H1 (cell line): Measurements from ENCODE around the gene CLEC3A. TPM values are rescaled to one million over a fixed set of nuclear protein-coding genes. Genes with fewer than 3 reads are reported as not detected.

Experiments used
- CTCF ChIA-PET: fragments of 300-600 bp; sonication (Branson Sonifier 250); formaldehyde crosslinking; loops from one replicate; lab custom pipeline; 2021; ENCODE audit not compliant: partially characterized antibody; lab: Charles Lee
- POLR2A ChIA-PET: fragments of 300-600 bp; sonication (Branson Sonifier 250); formaldehyde crosslinking; loops from one replicate; lab custom pipeline; 2021; ENCODE audit warnings: inconsistent platforms; ENCODE audit not compliant: partially characterized antibody; lab: Charles Lee
- DNase-seq, 2 experiments: peaks; one replicate each; pipeline versions ENCODE4 v3.0.0 to v3.0.0-alpha.2; 2010 to 2022; ENCODE audit warnings: low spot score in 2 of 2, low read depth in 1 of 2, mixed read lengths in 1 of 2
- FAIRE-seq: peaks from 2 replicates; lab custom pipeline; 2011; peaks lifted over from hg19 to GRCh38; lab: Jason Lieb, UNC
- H2AFZ ChIP-seq: 2 replicates; pipeline ENCODE4 v1.8.1; 2012; ENCODE audit warnings: low read length, inconsistent platforms
- H2AK5ac ChIP-seq: 2 replicates; pipeline ENCODE4 v1.6.1; 2013; ENCODE audit warnings: low read depth, low read length
- H2BK120ac ChIP-seq: replicated peaks from 2 replicates; pipeline ENCODE3; 2013; ENCODE audit warnings: low read depth, low read length, inconsistent platforms
- H2BK12ac ChIP-seq: 2 replicates; pipeline ENCODE4 v1.6.1; 2013; ENCODE audit warnings: low read depth, low read length
- H2BK15ac ChIP-seq: 2 replicates; pipeline ENCODE4 v1.6.1; 2013; ENCODE audit warnings: low read length
- H2BK20ac ChIP-seq: 2 replicates; pipeline ENCODE4 v1.6.1; 2013; ENCODE audit warnings: low read length
- H2BK5ac ChIP-seq: 2 replicates; pipeline ENCODE4 v1.6.1; 2013; ENCODE audit warnings: low read depth, low read length
- H3K14ac ChIP-seq: 2 replicates; pipeline ENCODE4 v1.6.1; 2013; ENCODE audit warnings: inconsistent platforms; ENCODE audit not compliant: insufficient read length
- H3K18ac ChIP-seq: 2 replicates; pipeline ENCODE4 v1.6.1; 2013; ENCODE audit warnings: low read length; ENCODE audit errors: extremely low read depth
- H3K23ac ChIP-seq: 2 replicates; pipeline ENCODE4 v1.6.1; 2013; ENCODE audit warnings: inconsistent platforms; ENCODE audit not compliant: insufficient read length
- H3K23me2 ChIP-seq: 2 replicates; pipeline ENCODE4 v1.6.1; 2013; ENCODE audit warnings: low read depth, low read length
- H3K27ac ChIP-seq: 2 replicates; pipeline ENCODE4 v1.6.1; 2011; ENCODE audit warnings: low read depth, low read length, inconsistent platforms
- H3K27me3 ChIP-seq, 4 experiments: replicated peaks in 1 of 4; 1 replicate in 1 of 4; 2 replicates in 3 of 4; pipeline versions ENCODE4 v1.6.1 to v1.8.1; 2011 to 2013; ENCODE audit warnings: low read length in 3 of 4, mild to moderate bottlenecking in 3 of 4, inconsistent platforms in 2 of 4, mixed read lengths in 2 of 4, moderate library complexity in 1 of 4; ENCODE audit not compliant: control insufficient read depth in 3 of 4, insufficient read depth in 3 of 4; ENCODE audit errors: extremely low read depth in 1 of 4
- H3K36me3 ChIP-seq, 4 experiments: 2 replicates each; pipeline versions ENCODE4 v1.6.1 to v1.8.1; 2011 to 2013; ENCODE audit warnings: mild to moderate bottlenecking in 4 of 4, low read length in 3 of 4, moderate library complexity in 2 of 4, control low read depth in 1 of 4, inconsistent platforms in 1 of 4; ENCODE audit not compliant: insufficient read depth in 4 of 4, control insufficient read depth in 2 of 4
- H3K4ac ChIP-seq: replicated peaks from 2 replicates; pipeline ENCODE3; 2013; ENCODE audit warnings: low read length, low read depth, mixed read lengths, inconsistent platforms; ENCODE audit not compliant: insufficient read length
- H3K4me1 ChIP-seq, 4 experiments: replicated peaks in 1 of 4; 1 replicate in 1 of 4; 2 replicates in 3 of 4; pipeline versions ENCODE4 v1.6.1 to v1.8.1; 2011 to 2013; ENCODE audit warnings: low read length in 3 of 4, inconsistent platforms in 2 of 4, mixed read lengths in 1 of 4; ENCODE audit not compliant: insufficient read depth in 4 of 4, control insufficient read depth in 3 of 4
- H3K4me2 ChIP-seq, 2 experiments: 2 replicates each; pipeline versions ENCODE4 v1.6.1 to v1.8.1; 2011 to 2013; ENCODE audit warnings: low read depth in 2 of 2, low read length in 2 of 2, control low read depth in 1 of 2, inconsistent platforms in 1 of 2, mild to moderate bottlenecking in 1 of 2; ENCODE audit not compliant: insufficient read depth in 1 of 2
- H3K4me3 ChIP-seq, 4 experiments: fragments of 200-600, 300-600 bp in 1 of 4; sonication (generic), shearing (Covaris generic), sonication (Bioruptor Twin) in 1 of 4; 2 replicates each; pipeline versions ENCODE4 v1.5.1 to v1.8.1; 2011 to 2016; ENCODE audit warnings: low read length in 4 of 4, low read depth in 3 of 4, control low read depth in 2 of 4, inconsistent platforms in 2 of 4, mild to moderate bottlenecking in 2 of 4, mixed read lengths in 1 of 4, moderate library complexity in 1 of 4; ENCODE audit not compliant: insufficient read depth in 2 of 4; ENCODE audit errors: extremely low read depth in 1 of 4
- H3K56ac ChIP-seq: replicated peaks from 2 replicates; pipeline ENCODE3; 2013; ENCODE audit warnings: low read depth, mild to moderate bottlenecking, mixed read lengths, low read length, inconsistent platforms; ENCODE audit not compliant: insufficient read length
- H3K79me1 ChIP-seq: 2 replicates; pipeline ENCODE4 v1.6.1; 2013; ENCODE audit warnings: low read depth, low read length, control low read depth
- H3K79me2 ChIP-seq, 2 experiments: 2 replicates each; pipeline versions ENCODE4 v1.6.1 to v1.8.1; 2012 to 2013; ENCODE audit warnings: low read length in 2 of 2, mild to moderate bottlenecking in 2 of 2, inconsistent platforms in 1 of 2; ENCODE audit not compliant: insufficient read depth in 2 of 2, control insufficient read depth in 1 of 2
- H3K9ac ChIP-seq, 4 experiments: replicated peaks in 1 of 4; 1 replicate in 1 of 4; 2 replicates in 3 of 4; pipeline versions ENCODE4 v1.6.1 to v1.8.1; 2011 to 2013; ENCODE audit warnings: low read depth in 3 of 4, low read length in 3 of 4, control low read depth in 2 of 4, mild to moderate bottlenecking in 2 of 4, moderate library complexity in 2 of 4, inconsistent platforms in 1 of 4; ENCODE audit errors: extremely low read depth in 1 of 4
- H3K9me3 ChIP-seq, 2 experiments: 2 replicates each; pipeline versions ENCODE4 v1.6.1 to v1.8.1; 2012 to 2013; ENCODE audit warnings: mild to moderate bottlenecking in 2 of 2, moderate library complexity in 2 of 2, control low read depth in 1 of 2, inconsistent platforms in 1 of 2, low read depth in 1 of 2, low read length in 1 of 2, mixed read lengths in 1 of 2; ENCODE audit not compliant: insufficient read depth in 2 of 2
- H4K20me1 ChIP-seq, 2 experiments: replicated peaks in 1 of 2; 2 replicates each; pipeline versions ENCODE3 to v1.8.1; 2011 to 2013; ENCODE audit warnings: inconsistent platforms in 2 of 2, low read length in 2 of 2, mild to moderate bottlenecking in 1 of 2; ENCODE audit not compliant: insufficient read depth in 2 of 2, control insufficient read depth in 1 of 2
- H4K5ac ChIP-seq: 2 replicates; pipeline ENCODE4 v1.6.1; 2013; ENCODE audit warnings: low read length, low read depth, mixed read lengths, inconsistent platforms; ENCODE audit not compliant: insufficient read length
- H4K8ac ChIP-seq: 2 replicates; pipeline ENCODE4 v1.8.0; 2013; ENCODE audit warnings: mild to moderate bottlenecking, moderate library complexity, low read length, inconsistent platforms; ENCODE audit not compliant: insufficient read depth; ENCODE audit errors: extremely low read depth
- H4K91ac ChIP-seq: replicated peaks from 2 replicates; pipeline ENCODE3; 2013; ENCODE audit warnings: low read length, mixed read lengths, inconsistent platforms; ENCODE audit not compliant: insufficient read length
- CBX8 ChIP-seq: fragments of 300-800, 300-1000 bp; sonication (generic); IDR thresholded peaks from 2 replicates; pipeline ENCODE4 v1.7.1; 2016; ENCODE audit warnings: low read depth, low read length, borderline replicate concordance
- CHD2 ChIP-seq: IDR thresholded peaks from 2 replicates; pipeline ENCODE4 v1.6.1; 2012; ENCODE audit warnings: low read length, improper control_type of control experiment
- GTF2F1 ChIP-seq: IDR thresholded peaks from 2 replicates; pipeline ENCODE4 v1.6.1; 2012; ENCODE audit warnings: low read depth, low read length, improper control_type of control experiment, borderline replicate concordance
- RBBP5 ChIP-seq: IDR thresholded peaks from 2 replicates; pipeline ENCODE4 v1.7.1; 2012; ENCODE audit warnings: low read depth, mild to moderate bottlenecking, inconsistent platforms, low read length, moderate library complexity, borderline replicate concordance
- WGBS, 2 experiments: shearing (Covaris generic) in 1 of 2; methylation state at CpG; one replicate each; pipeline versions ENCODE4 v1.1.6 to v1.1.7; 2013 to 2015; ENCODE audit warnings: low lambda C conversion rate in 2 of 2, mixed read lengths in 2 of 2, inconsistent platforms in 1 of 2, low coverage in 1 of 2, missing lambda C conversion rate in 1 of 2; ENCODE audit not compliant: insufficient replicate concordance in 2 of 2, insufficient coverage in 1 of 2, insufficient read length in 1 of 2; ENCODE audit errors: extremely low coverage in 1 of 2, missing lambda C conversion rate in 1 of 2; 5-methylcytosine and 5-hydroxymethylcytosine counted together
- polyA plus RNA-seq, 7 experiments: library from polyadenylated mRNA; depleted of rRNA in 3 of 7; stranded (reverse) in 5 of 7; unstranded in 2 of 7; fragments of >200 nt in 5 of 7; fragments of 200-250 nt in 2 of 7; gene quantifications; 1 replicate in 5 of 7; 2 replicates in 1 of 7; 4 replicates in 1 of 7; pipeline versions ENCODE4 v1.2.1 to v1.2.3, GENCODE V29; 2011 to 2013; ENCODE audit warnings: missing spikeins in 2 of 7, mixed read lengths in 2 of 7
- total RNA-seq: library from RNA; stranded (reverse); fragmentation: NEBNext Ultra II Directional; extraction: Animal tissue kit (Norgen Biotek cat#: 25700); gene quantifications from 2 replicates; pipeline ENCODE4 v1.2.1, GENCODE V29; 2021

The CLEC3A gene
- total and polyA plus RNA-seq, 2 of the 8 experiments (the other 6 are each of a cell fraction or from before 2014, with no cell fraction given) = not detected

DNA sequence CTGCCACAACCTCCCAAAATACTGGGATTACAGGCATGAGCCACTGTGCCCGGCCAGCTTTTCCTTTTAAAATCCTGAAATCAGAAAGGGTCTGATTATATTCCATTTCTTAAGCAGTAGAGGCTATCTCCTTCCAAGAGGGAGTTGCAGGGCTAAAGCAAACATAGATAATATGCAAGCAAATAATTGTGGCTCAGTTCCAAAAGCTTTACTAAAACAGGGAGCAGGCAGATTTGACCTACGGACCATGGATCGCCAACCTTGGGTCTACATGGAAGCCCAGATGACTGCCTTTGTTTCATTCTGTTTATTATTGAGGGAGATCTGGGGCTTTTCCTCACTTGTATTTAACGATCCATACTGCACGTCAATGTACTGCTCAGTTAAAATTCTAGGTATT is 38.5 kb downstream of the CLEC3A start:
- no peak overlapping the region for H3K14ac ChIP-seq
- H3K18ac ChIP-seq = no peak overlapping the region
- H3K23me2 ChIP-seq = no peaks in the 10 kb centered on the region
- peaks cover 3 to 13% (median 6%) of the 10 kb centered on the region in 4 experiments; a peak in 5 of 7 replicates for H3K27me3 ChIP-seq
- no peak overlapping the region for H3K4me3 ChIP-seq
- no peak overlapping the region for H4K8ac ChIP-seq
- H3K27ac ChIP-seq = no peak overlapping the region
- FAIRE-seq (no peak), DNase-seq (no peak)
- H3K9ac ChIP-seq = no peak overlapping the region
- no peak overlapping the region for H4K5ac ChIP-seq
- H2AK5ac ChIP-seq = no peak overlapping the region
- H2BK12ac ChIP-seq = no peak overlapping the region
- no peak overlapping the region for H2BK5ac ChIP-seq
- H3K79me1 ChIP-seq = no peaks in the 10 kb centered on the region
- H3K23ac ChIP-seq = no peak overlapping the region
- no peaks in the 10 kb centered on the region for H3K9me3 ChIP-seq
- no peaks in the 10 kb centered on the region for H3K79me2 ChIP-seq
- H2BK15ac ChIP-seq = no peak overlapping the region
- H2BK120ac ChIP-seq = no peak overlapping the region
- no peak overlapping the region for H3K4me2 ChIP-seq
- H2AFZ ChIP-seq = no peak overlapping the region
- no peak overlapping the region for H3K56ac ChIP-seq
- TF ChIP-seq RBBP5 = no peak
- TF ChIP-seq GTF2F1 = no peak
- TF ChIP-seq CHD2 = no peak
- TF ChIP-seq CBX8 = no peak
- TF ChIP-seq, all 59 proteins: peak for 0
- WGBS, 2 experiments = 94% methylated on average over 5 of the region's 5 CpGs; no CpG with 5 or more reads in 1 of the 2 experiments
- Histone ChIP-seq H3K4ac (no peak overlapping the region), H4K20me1 (no peaks in the 10 kb centered on the region), H3K36me3 (no peaks in the 10 kb centered on the region), H4K91ac (no peak overlapping the region), H3K4me1 (no peaks in the 10 kb centered on the region), H2BK20ac (no peak overlapping the region)
- ChIA-PET CTCF (interaction anchor here (0.9 to 3.1 kb wide), 11 partner anchors 9 to 826 kb away, joined by 3 to 20 read pairs (median 3); partner anchors contain the start of gene WWOX), POLR2A (no interaction called here)
